RPMI8226 (cell line): Measurements from ENCODE around the gene PPP1R12C.

ENCODE experiments used
- DNase-seq: peaks from one replicate; pipeline ENCODE4 v3.0.0-alpha.2; 2015

Gene PPP1R12C

GRCh38 chr19:55041627-55042343 lies 75.7 kb downstream of the PPP1R12C start:
- DNase-seq: no peak

- no peak for DNase-seq
Measured at GRCh38 chr19:55041244-55041626, 76.2 kb downstream of the PPP1R12C start.
